Left lung (tissue), 10 donors: ENCODE data around the gene GPC6. TPM values are rescaled to one million over a fixed set of nuclear protein-coding genes. Genes with fewer than 3 reads are reported as not detected.

Experiments
- ATAC-seq: fragments of 200-7000 bp; cut with Tn5 transposase; one replicate; pipeline ENCODE4 v1.9.1; 2020; ENCODE audit warnings: moderate library complexity
- DNase-seq, 4 donors: peaks; one replicate each; pipeline ENCODE4 v3.0.0-alpha.2; 2013 to 2020
- H3K27ac ChIP-seq, 2 donors: fragments of 200-600 bp; sonication (generic) in 1 of 2; one replicate each; pipeline versions ENCODE4 v1.5.0 to v1.8.0; 2020 to 2021
- H3K27me3 ChIP-seq, 2 donors: fragments of 200-600 bp; sonication (generic) in 1 of 2; one replicate each; pipeline versions ENCODE4 v1.5.0 to v1.8.0; 2020 to 2021
- H3K36me3 ChIP-seq, 2 donors: fragments of 200-600 bp; sonication (generic) in 1 of 2; one replicate each; pipeline versions ENCODE4 v1.5.0 to v1.8.0; 2020 to 2021
- H3K4me1 ChIP-seq, 2 donors: fragments of 200-600 bp; one replicate each; pipeline ENCODE4 v1.8.0; 2021
- H3K4me3 ChIP-seq, 2 donors: fragments of 200-600 bp; sonication (generic) in 1 of 2; one replicate each; pipeline versions ENCODE4 v1.5.0 to v1.8.0; 2020 to 2021; ENCODE audit warnings: mild to moderate bottlenecking in 1 of 2
- H3K9me3 ChIP-seq, 2 donors: fragments of 200-600 bp; sonication (generic) in 1 of 2; one replicate each; pipeline versions ENCODE4 v1.5.0 to v1.8.0; 2020 to 2021
- CTCF ChIP-seq, 2 donors: fragments of 200-600 bp; sonication (generic) in 1 of 2; IDR thresholded peaks; one replicate each; pipeline versions ENCODE4 v1.5.0 to v1.8.0; 2021; ENCODE audit warnings: antibody characterized with exemption in 2 of 2
- intact Hi-C, 2 donors: fragments of 100-400 bp; cut with DNase I; formaldehyde crosslinking; loops; one replicate each; pipeline versions ENCODE4 v1.11.2 to v1.14.2; 2022
- polyA plus RNA-seq, 6 donors: library from polyadenylated mRNA; unstranded; fragments of 120-200 nt; gene quantifications; one replicate each; pipeline ENCODE4 v1.2.1, GENCODE V29; 2013; ENCODE audit not compliant: insufficient read length in 6 of 6
- total RNA-seq, 2 donors: library from RNA; stranded (reverse); fragmentation: NEBNext Ultra II Directional; extraction: Animal tissue kit (Norgen Biotek cat#: 25700); gene quantifications; one replicate each; pipeline ENCODE4 v1.2.1, GENCODE V29; 2021
- donor health status: DM: no; HTN: yes; CAD: no.
- donor health status: DM: no; HTN: no; CAD: no.

Gene GPC6
- total and polyA plus RNA-seq, 8 donors, result 9.6 to 25.8 (median 21.1) TPM

DNA sequence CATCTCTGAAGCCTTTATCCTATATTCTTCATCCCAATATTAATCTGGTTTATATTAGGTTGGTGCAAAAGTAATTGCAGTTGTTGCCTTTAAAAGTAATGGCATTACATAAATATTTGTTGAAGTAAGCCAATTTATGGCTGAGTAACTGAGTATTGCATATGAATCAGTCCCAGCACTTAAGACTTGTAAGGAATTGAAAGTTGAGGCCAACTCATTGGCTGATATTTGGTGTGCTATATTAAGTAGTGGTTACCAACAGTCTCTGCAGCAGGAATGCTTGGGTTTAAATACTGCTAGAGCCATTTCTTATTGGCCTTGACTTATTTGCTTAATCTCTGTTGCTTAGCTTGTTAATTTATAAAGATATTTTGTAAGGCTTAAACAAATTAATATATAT is 460.7 kb downstream of the GPC6 start:
- H3K27ac ChIP-seq, result no peak overlapping the region
- H3K9me3 ChIP-seq, result peaks cover 0 to 2% of the 10 kb centered on the region in 2 donors
- no peak overlapping the region for H3K4me3 ChIP-seq
- DNase-seq (no peak), ATAC-seq (no peak)
- H3K4me1 ChIP-seq, result no peaks in the 10 kb centered on the region
- no peaks in the 10 kb centered on the region for H3K36me3 ChIP-seq
- H3K27me3 ChIP-seq, result no peaks in the 10 kb centered on the region
- intact Hi-C loops, result no loop called here
- no peak for TF ChIP-seq CTCF (IDR thresholded peaks at IDR 0.05)

DNA sequence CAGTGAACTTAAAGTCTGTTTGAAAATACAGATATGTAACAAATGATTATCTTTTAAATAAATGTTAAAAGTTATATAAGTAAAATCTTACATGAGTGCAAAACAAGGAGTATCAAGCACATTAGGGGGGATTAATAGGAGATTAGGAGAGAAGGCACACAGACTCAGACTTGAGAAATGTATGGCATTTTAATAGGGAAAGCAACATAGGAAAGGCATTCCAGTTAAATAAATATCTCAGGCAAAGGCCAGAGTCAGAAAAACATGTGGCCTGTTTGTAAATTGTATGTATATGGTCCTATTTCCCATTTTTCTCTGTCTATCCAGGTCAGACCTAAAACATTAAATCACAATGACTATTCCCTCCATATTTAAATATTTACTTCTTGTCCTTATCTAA is 462.7 kb downstream of the GPC6 start:
- Histone ChIP-seq H3K36me3 (no peaks in the 10 kb centered on the region), H3K27ac (no peak overlapping the region), H3K27me3 (no peaks in the 10 kb centered on the region), H3K4me3 (no peak overlapping the region), H3K4me1 (no peaks in the 10 kb centered on the region), H3K9me3 (no peaks in the 10 kb centered on the region)
- ATAC-seq (no peak), DNase-seq (no peak)
- intact Hi-C loops, result no loop called here
- TF ChIP-seq CTCF (IDR thresholded peaks at IDR 0.05), result no peak

GRCh38 chr13:93690139-93690538 is 463.5 kb downstream of the GPC6 start:
- Histone ChIP-seq H3K4me1 (no peaks in the 10 kb centered on the region), H3K36me3 (no peaks in the 10 kb centered on the region), H3K4me3 (no peak overlapping the region), H3K27me3 (no peaks in the 10 kb centered on the region), H3K27ac (no peak overlapping the region), H3K9me3 (no peaks in the 10 kb centered on the region)
- no peak for TF ChIP-seq CTCF (IDR thresholded peaks at IDR 0.05)
- ATAC-seq, result no peak
- intact Hi-C loops, result no loop called here
- DNase-seq, result peak in 2 of 4 donors; percentile 36 to 50

- Histone ChIP-seq H3K36me3 (no peaks in the 10 kb centered on the region), H3K27ac (no peak overlapping the region), H3K27me3 (no peaks in the 10 kb centered on the region), H3K4me1 (no peaks in the 10 kb centered on the region), H3K4me3 (no peak overlapping the region), H3K9me3 (peaks cover 0 to 10% of the 10 kb centered on the region in 2 donors)
- intact Hi-C loops, result no loop called here
- TF ChIP-seq CTCF (IDR thresholded peaks at IDR 0.05), result no peak
- DNase-seq (no peak), ATAC-seq (no peak)
Observed at GRCh38 chr13:93698016-93698613, 471.5 kb downstream of the GPC6 start.

DNA sequence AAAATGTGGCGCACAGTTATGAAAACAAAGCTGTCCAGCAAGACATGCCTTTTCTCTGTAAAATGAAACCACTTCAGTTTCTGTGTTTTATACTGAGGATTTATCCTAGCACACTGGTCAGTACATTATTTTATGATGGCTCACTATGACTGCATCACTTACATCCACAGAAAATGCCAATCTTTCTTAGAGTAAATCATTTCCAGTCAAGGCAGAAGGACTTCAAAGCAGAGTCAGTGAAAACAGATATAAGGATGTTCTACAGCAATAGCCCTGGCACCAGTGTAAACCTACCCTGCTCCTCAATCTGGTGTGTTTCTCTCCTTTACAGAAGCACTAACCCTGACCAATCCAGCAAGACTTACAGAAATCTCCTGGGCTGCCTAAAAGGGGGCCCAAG is 473.5 kb downstream of the GPC6 start:
- no peak for TF ChIP-seq CTCF (IDR thresholded peaks at IDR 0.05)
- ATAC-seq, result no peak

More for the DNA sequence above, 473.5 kb downstream of the GPC6 start:
- no peak for DNase-seq
- Histone ChIP-seq H3K27ac (no peak overlapping the region), H3K4me1 (no peaks in the 10 kb centered on the region), H3K4me3 (no peak overlapping the region), H3K36me3 (no peaks in the 10 kb centered on the region), H3K9me3 (peaks cover 0 to 10% of the 10 kb centered on the region in 2 donors), H3K27me3 (no peaks in the 10 kb centered on the region)
- intact Hi-C loops, result no loop called here
